Loucy (cell line): Measurements from ENCODE around the gene TYW3.
"Not testable (repeated sequence)": the region's sequence is repeated elsewhere in the genome, so short reads cannot be mapped to it uniquely, and the experiment has no call there.

ENCODE experiments used
- H2AFZ ChIP-seq: fragments of 200-600 bp; sonication (generic); 2 replicates; pipeline ENCODE4 v1.6.0; 2016; ENCODE audit warnings: antibody characterized with exemption, mild to moderate bottlenecking, low read length, moderate library complexity
- H3F3A ChIP-seq: fragments of 200-600 bp; 2 replicates; pipeline ENCODE4 v1.6.0; 2016; ENCODE audit warnings: antibody characterized with exemption, low read depth, mild to moderate bottlenecking
- H3K27me3 ChIP-seq: fragments of 200-600 bp; sonication (generic); 2 replicates; pipeline ENCODE4 v1.6.1; 2014; ENCODE audit warnings: low read length, mild to moderate bottlenecking; ENCODE audit not compliant: insufficient read depth, poor library complexity, severe bottlenecking
- H3K36me3 ChIP-seq: fragments of 200-600 bp; sonication (generic); 2 replicates; pipeline ENCODE4 v1.6.1; 2016; ENCODE audit warnings: low read length; ENCODE audit not compliant: insufficient read depth
- H3K4me1 ChIP-seq: fragments of 200-600 bp; sonication (generic); 2 replicates; pipeline ENCODE4 v1.5.1; 2014; ENCODE audit warnings: low read length, mild to moderate bottlenecking; ENCODE audit not compliant: insufficient read depth, poor library complexity, severe bottlenecking
- H3K4me2 ChIP-seq: fragments of 200-600 bp; sonication (generic); 2 replicates; pipeline ENCODE4 v1.6.0; 2014; ENCODE audit warnings: antibody characterized with exemption, low read length, low read depth, mild to moderate bottlenecking; ENCODE audit not compliant: poor library complexity, severe bottlenecking
- H3K4me3 ChIP-seq: fragments of 200-600 bp; sonication (generic); 2 replicates; pipeline ENCODE4 v1.5.1; 2014; ENCODE audit warnings: low read length, mild to moderate bottlenecking, mixed read lengths; ENCODE audit not compliant: poor library complexity, severe bottlenecking
- H3K79me2 ChIP-seq: fragments of 200-600 bp; sonication (generic); 2 replicates; pipeline ENCODE4 v1.6.1; 2014; ENCODE audit warnings: low read length; ENCODE audit not compliant: insufficient read depth
- H3K9ac ChIP-seq: fragments of 200-600 bp; sonication (generic); 2 replicates; pipeline ENCODE4 v1.6.0; 2014; ENCODE audit warnings: mild to moderate bottlenecking, low read depth, low read length, moderate library complexity; ENCODE audit not compliant: poor library complexity, severe bottlenecking
- H3K9me2 ChIP-seq: fragments of 200-600 bp; sonication (generic); replicated peaks from 2 replicates; pipeline ENCODE4 v1.6.1; 2016; ENCODE audit warnings: low read depth, low read length, mixed read lengths
- H3K9me3 ChIP-seq: fragments of 200-600 bp; sonication (generic); 2 replicates; pipeline ENCODE4 v1.6.1; 2014; ENCODE audit warnings: mild to moderate bottlenecking, antibody characterized with exemption, low read length, low read depth; ENCODE audit not compliant: insufficient read depth
- H4K20me1 ChIP-seq: fragments of 200-600 bp; sonication (generic); 2 replicates; pipeline ENCODE4 v1.6.0; 2014; ENCODE audit warnings: antibody characterized with exemption, low read length, mild to moderate bottlenecking; ENCODE audit not compliant: insufficient read depth, poor library complexity, severe bottlenecking
- EZH2phosphoT487 ChIP-seq: fragments of 200-600 bp; IDR thresholded peaks from 2 replicates; pipeline ENCODE4 v1.6.1; 2018; ENCODE audit warnings: antibody characterized with exemption, mild to moderate bottlenecking, moderate library complexity, borderline replicate concordance
- TF ChIP-seq, protein P1 (sequence below): fragments of 200-600 bp; sonication (generic); conservative IDR thresholded peaks from 2 replicates; pipeline ENCODE4 v1.5.1; 2014; ENCODE audit warnings: mild to moderate bottlenecking, antibody characterized with exemption, low read length

Gene TYW3

GRCh38 chr1:74737333-74737732, 4.4 kb downstream of the TYW3 start:
- peaks cover 29% of the 10 kb centered on the region for H3K79me2 ChIP-seq

DNA sequence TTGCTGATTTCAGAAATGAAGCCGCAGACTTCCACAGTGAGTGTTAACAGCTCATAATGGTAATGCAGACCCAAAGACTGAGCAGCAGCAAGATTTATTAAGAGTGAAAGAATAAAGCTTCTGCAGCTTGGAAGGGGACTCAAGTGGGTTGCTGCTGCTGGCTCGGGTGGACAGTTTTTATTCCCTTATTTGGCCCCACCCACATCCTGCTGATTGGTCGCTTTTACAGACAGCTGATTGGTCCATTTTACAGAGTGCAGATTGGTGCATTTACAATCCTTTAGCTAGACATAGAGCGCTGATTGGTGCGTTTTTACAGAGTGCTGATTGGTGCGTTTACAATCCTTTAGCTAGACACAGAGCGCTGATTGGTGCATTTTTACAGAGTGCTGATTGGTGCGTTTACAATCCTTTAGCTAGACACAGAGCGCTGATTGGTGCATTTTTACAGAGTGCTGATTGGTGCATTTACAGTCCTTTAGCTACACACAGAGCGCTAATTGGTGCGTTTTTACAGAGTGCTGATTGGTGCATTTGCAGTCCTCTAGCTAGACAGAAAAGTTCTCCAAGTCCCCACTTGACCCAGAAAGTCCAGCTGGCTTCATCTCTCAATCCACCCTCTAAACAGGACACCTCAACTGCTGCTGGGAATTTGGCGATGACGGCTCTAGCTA, 7.5 kb downstream of the TYW3 start:
- peaks cover 57% of the 10 kb centered on the region; the same call in 1 of the 2 replicates for H3K36me3 ChIP-seq

More at GRCh38 chr1:74737333-74737732, 4.4 kb downstream of the TYW3 start:
- H3K27me3 ChIP-seq: no peaks in the 10 kb centered on the region
- H3K4me3 ChIP-seq: no peak overlapping the region
- H4K20me1 ChIP-seq: peaks cover 12% of the 10 kb centered on the region
- no peak overlapping the region for H2AFZ ChIP-seq
- H3K9me2 ChIP-seq: no peaks in the 10 kb centered on the region
- peaks cover 3% of the 10 kb centered on the region; the same call in 1 of the 2 replicates for H3K9me3 ChIP-seq
- H3K4me2 ChIP-seq: no peak overlapping the region
- H3K4me1 ChIP-seq: peaks cover 25% of the 10 kb centered on the region
- H3F3A ChIP-seq: 0 out of 2 replicates have a peak, but pooled peaks cover 3% of the 10 kb centered on the region
- no peak overlapping the region for H3K9ac ChIP-seq
- TF ChIP-seq EZH2phosphoT487: no peak
- TF ChIP-seq, protein P1, sequence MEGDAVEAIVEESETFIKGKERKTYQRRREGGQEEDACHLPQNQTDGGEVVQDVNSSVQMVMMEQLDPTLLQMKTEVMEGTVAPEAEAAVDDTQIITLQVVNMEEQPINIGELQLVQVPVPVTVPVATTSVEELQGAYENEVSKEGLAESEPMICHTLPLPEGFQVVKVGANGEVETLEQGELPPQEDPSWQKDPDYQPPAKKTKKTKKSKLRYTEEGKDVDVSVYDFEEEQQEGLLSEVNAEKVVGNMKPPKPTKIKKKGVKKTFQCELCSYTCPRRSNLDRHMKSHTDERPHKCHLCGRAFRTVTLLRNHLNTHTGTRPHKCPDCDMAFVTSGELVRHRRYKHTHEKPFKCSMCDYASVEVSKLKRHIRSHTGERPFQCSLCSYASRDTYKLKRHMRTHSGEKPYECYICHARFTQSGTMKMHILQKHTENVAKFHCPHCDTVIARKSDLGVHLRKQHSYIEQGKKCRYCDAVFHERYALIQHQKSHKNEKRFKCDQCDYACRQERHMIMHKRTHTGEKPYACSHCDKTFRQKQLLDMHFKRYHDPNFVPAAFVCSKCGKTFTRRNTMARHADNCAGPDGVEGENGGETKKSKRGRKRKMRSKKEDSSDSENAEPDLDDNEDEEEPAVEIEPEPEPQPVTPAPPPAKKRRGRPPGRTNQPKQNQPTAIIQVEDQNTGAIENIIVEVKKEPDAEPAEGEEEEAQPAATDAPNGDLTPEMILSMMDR: no peak
- H3K36me3 ChIP-seq: peaks cover 43% of the 10 kb centered on the region; the same call in 1 of the 2 replicates

GRCh38 chr1:74745247-74745646, 12.3 kb downstream of the TYW3 start:
- H3K79me2 ChIP-seq, H2AFZ ChIP-seq, H3K9me3 ChIP-seq, H3F3A ChIP-seq, H3K9me2 ChIP-seq, H3K9ac ChIP-seq, H3K4me1 ChIP-seq, H4K20me1 ChIP-seq, H3K27me3 ChIP-seq, H3K4me2 ChIP-seq, H3K4me3 ChIP-seq: not testable (repeated sequence)
- peaks cover 62% of the 10 kb centered on the region; the same call in 1 of the 2 replicates for H3K36me3 ChIP-seq

More for the DNA sequence above, 7.5 kb downstream of the TYW3 start:
- H3K79me2 ChIP-seq: peaks cover 12% of the 10 kb centered on the region
- not testable (repeated sequence) for H3K9ac ChIP-seq, H3F3A ChIP-seq, H3K4me1 ChIP-seq, H3K4me2 ChIP-seq, H3K9me2 ChIP-seq, H3K9me3 ChIP-seq, H4K20me1 ChIP-seq, H3K27me3 ChIP-seq, H2AFZ ChIP-seq, H3K4me3 ChIP-seq

GRCh38 chr1:74748960-74749359, 16.0 kb downstream of the TYW3 start:
- Histone ChIP-seq H3K9me3 (no peaks in the 10 kb centered on the region), H3K79me2 (no peaks in the 10 kb centered on the region), H3K9ac (no peak overlapping the region), H3K4me3 (no peak overlapping the region), H2AFZ (no peak overlapping the region), H4K20me1 (no peaks in the 10 kb centered on the region), H3K27me3 (no peaks in the 10 kb centered on the region), H3K4me1 (no peaks in the 10 kb centered on the region), H3F3A (no peaks in the 10 kb centered on the region), H3K9me2 (no peaks in the 10 kb centered on the region), H3K36me3 (peaks cover 69% of the 10 kb centered on the region; the same call in 1 of the 2 replicates), H3K4me2 (no peak overlapping the region)
- TF ChIP-seq, protein P1: no peak
- TF ChIP-seq EZH2phosphoT487: no peak
